Measurements from ENCODE around the gene RHOC. TPM values are rescaled to one million over a fixed set of nuclear protein-coding genes. Genes with fewer than 3 reads are reported as not detected.

Gene RHOC
- total and polyA plus RNA-seq, 4 donors, result 50.4 to 102 (median 68.8) TPM

- Histone ChIP-seq H3K36me3 (ENCODE audit: control insufficient read depth in 4 of 4, insufficient read depth in 3 of 4, low read depth in 1 of 4, low read length in 3 of 4) (peaks cover 4 to 28% (median 19%) of the 10 kb centered on the region in 4 donors), H3K27me3 (ENCODE audit: control insufficient read depth in 4 of 4, insufficient read depth in 4 of 4, low read length in 3 of 4) (no peaks in the 10 kb centered on the region), H3K27ac (ENCODE audit: low read depth in 1 of 2, low read length in 2 of 2) (no peak overlapping the region), H3K4me3 (ENCODE audit: low read depth in 1 of 3, low read length in 3 of 3) (no peak overlapping the region), H3K9me3 (ENCODE audit: control insufficient read depth in 4 of 4, low read length in 3 of 4) (no peaks in the 10 kb centered on the region), H3K4me1 (ENCODE audit: control insufficient read depth in 4 of 4, insufficient read depth in 4 of 4, low read length in 3 of 4) (no peaks in the 10 kb centered on the region), H3K9ac (ENCODE audit: low read depth in 1 of 2, low read length in 2 of 2) (no peak overlapping the region)
- WGBS, result 89% methylated on average over 13 of the region's 13 CpGs
- DNase-seq (ENCODE audit: low spot score), result no peak
- no peak for TF ChIP-seq JUND (IDR thresholded peaks at IDR 0.05)
- TF ChIP-seq, protein P1, sequence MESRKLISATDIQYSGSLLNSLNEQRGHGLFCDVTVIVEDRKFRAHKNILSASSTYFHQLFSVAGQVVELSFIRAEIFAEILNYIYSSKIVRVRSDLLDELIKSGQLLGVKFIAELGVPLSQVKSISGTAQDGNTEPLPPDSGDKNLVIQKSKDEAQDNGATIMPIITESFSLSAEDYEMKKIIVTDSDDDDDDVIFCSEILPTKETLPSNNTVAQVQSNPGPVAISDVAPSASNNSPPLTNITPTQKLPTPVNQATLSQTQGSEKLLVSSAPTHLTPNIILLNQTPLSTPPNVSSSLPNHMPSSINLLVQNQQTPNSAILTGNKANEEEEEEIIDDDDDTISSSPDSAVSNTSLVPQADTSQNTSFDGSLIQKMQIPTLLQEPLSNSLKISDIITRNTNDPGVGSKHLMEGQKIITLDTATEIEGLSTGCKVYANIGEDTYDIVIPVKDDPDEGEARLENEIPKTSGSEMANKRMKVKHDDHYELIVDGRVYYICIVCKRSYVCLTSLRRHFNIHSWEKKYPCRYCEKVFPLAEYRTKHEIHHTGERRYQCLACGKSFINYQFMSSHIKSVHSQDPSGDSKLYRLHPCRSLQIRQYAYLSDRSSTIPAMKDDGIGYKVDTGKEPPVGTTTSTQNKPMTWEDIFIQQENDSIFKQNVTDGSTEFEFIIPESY (IDR thresholded peaks at IDR 0.05), result no peak
- TF ChIP-seq, protein P2, sequence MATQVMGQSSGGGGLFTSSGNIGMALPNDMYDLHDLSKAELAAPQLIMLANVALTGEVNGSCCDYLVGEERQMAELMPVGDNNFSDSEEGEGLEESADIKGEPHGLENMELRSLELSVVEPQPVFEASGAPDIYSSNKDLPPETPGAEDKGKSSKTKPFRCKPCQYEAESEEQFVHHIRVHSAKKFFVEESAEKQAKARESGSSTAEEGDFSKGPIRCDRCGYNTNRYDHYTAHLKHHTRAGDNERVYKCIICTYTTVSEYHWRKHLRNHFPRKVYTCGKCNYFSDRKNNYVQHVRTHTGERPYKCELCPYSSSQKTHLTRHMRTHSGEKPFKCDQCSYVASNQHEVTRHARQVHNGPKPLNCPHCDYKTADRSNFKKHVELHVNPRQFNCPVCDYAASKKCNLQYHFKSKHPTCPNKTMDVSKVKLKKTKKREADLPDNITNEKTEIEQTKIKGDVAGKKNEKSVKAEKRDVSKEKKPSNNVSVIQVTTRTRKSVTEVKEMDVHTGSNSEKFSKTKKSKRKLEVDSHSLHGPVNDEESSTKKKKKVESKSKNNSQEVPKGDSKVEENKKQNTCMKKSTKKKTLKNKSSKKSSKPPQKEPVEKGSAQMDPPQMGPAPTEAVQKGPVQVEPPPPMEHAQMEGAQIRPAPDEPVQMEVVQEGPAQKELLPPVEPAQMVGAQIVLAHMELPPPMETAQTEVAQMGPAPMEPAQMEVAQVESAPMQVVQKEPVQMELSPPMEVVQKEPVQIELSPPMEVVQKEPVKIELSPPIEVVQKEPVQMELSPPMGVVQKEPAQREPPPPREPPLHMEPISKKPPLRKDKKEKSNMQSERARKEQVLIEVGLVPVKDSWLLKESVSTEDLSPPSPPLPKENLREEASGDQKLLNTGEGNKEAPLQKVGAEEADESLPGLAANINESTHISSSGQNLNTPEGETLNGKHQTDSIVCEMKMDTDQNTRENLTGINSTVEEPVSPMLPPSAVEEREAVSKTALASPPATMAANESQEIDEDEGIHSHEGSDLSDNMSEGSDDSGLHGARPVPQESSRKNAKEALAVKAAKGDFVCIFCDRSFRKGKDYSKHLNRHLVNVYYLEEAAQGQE (IDR thresholded peaks at IDR 0.05), result no peak
- TF ChIP-seq MAX (IDR thresholded peaks at IDR 0.05), result no peak
- TF ChIP-seq FOXA2 (IDR thresholded peaks at IDR 0.05), result no peak
- TF ChIP-seq HNF4A (conservative IDR thresholded peaks at IDR 0.05), result no peak
These were observed 19.0 kb downstream of the RHOC start for GRCh38 chr1:112687785-112688496.

GRCh38 chr1:112687361-112687760 is 19.6 kb downstream of the RHOC start:
- 92% methylated on average over 4 of the region's 4 CpGs for WGBS
- Histone ChIP-seq H3K4me1 (ENCODE audit: control insufficient read depth in 4 of 4, insufficient read depth in 4 of 4, low read length in 3 of 4) (no peaks in the 10 kb centered on the region), H3K27me3 (ENCODE audit: control insufficient read depth in 4 of 4, insufficient read depth in 4 of 4, low read length in 3 of 4) (no peaks in the 10 kb centered on the region), H3K4me3 (ENCODE audit: low read depth in 1 of 3, low read length in 3 of 3) (no peak overlapping the region), H3K9ac (ENCODE audit: low read depth in 1 of 2, low read length in 2 of 2) (no peak overlapping the region), H3K36me3 (ENCODE audit: control insufficient read depth in 4 of 4, insufficient read depth in 3 of 4, low read depth in 1 of 4, low read length in 3 of 4) (peaks cover 4 to 22% (median 17%) of the 10 kb centered on the region in 4 donors), H3K27ac (ENCODE audit: low read depth in 1 of 2, low read length in 2 of 2) (no peak overlapping the region), H3K9me3 (ENCODE audit: control insufficient read depth in 4 of 4, low read length in 3 of 4) (no peaks in the 10 kb centered on the region)
- TF ChIP-seq TAF1 (conservative IDR thresholded peaks at IDR 0.05), result no peak
- TF ChIP-seq EGR1 (IDR thresholded peaks at IDR 0.05; ENCODE audit: low read depth in 2 of 2), result no peak
- no peak for TF ChIP-seq MAX (IDR thresholded peaks at IDR 0.05)
- no peak for TF ChIP-seq FOXA1 (IDR thresholded peaks at IDR 0.05)
- no peak for TF ChIP-seq RAD21 (IDR thresholded peaks at IDR 0.05)
- no peak for TF ChIP-seq GABPA (IDR thresholded peaks at IDR 0.05 in 1 of 2, conservative IDR thresholded peaks at IDR 0.05 in 1 of 2)
- TF ChIP-seq, protein P3, sequence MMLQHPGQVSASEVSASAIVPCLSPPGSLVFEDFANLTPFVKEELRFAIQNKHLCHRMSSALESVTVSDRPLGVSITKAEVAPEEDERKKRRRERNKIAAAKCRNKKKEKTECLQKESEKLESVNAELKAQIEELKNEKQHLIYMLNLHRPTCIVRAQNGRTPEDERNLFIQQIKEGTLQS (IDR thresholded peaks at IDR 0.05), result no peak
- no peak for TF ChIP-seq NR2F2 (IDR thresholded peaks at IDR 0.05)
- TF ChIP-seq, protein P1 (IDR thresholded peaks at IDR 0.05), result no peak
- TF ChIP-seq YY1 (IDR thresholded peaks at IDR 0.05), result no peak
- no peak for TF ChIP-seq HNF4A (conservative IDR thresholded peaks at IDR 0.05)
- no peak for TF ChIP-seq RXRA (IDR thresholded peaks at IDR 0.05)
- TF ChIP-seq CTCF (IDR thresholded peaks at IDR 0.05; ENCODE audit: low read depth, low read length, missing input control), result no peak
- TF ChIP-seq SP1 (IDR thresholded peaks at IDR 0.05), result no peak
- TF ChIP-seq FOXA2 (IDR thresholded peaks at IDR 0.05), result no peak
- DNase-seq (ENCODE audit: low spot score), result no peak

Measured in liver (tissue), 9 donors.